HCT116 (cell line): ENCODE data around the gene SMG6. TPM values are rescaled to one million over a fixed set of nuclear protein-coding genes. Genes with fewer than 3 reads are reported as not detected.

ENCODE experiments used
- ATAC-seq: fragments of 200-7000 bp; cut with Tn5 transposase; 2 replicates; pipeline ENCODE4 v1.9.1; 2020; ENCODE audit warnings: mild to moderate bottlenecking, moderate library complexity
- BruUV-seq: library from RNA; stranded (reverse); fragments of 400-500 nt; replicated peaks from 2 replicates; lab custom pipeline; 2021; lab: Mats Ljungman, UMichigan
- CTCF ChIA-PET: fragments of 300-600 bp; sonication (Branson Sonifier 250); formaldehyde crosslinking; loops from one replicate; lab custom pipeline; 2021; ENCODE audit warnings: antibody characterized with exemption; lab: Charles Lee
- POLR2A ChIA-PET: fragments of 300-600, 350-600 bp; sonication (Branson Sonifier 250); formaldehyde crosslinking; loops from one replicate; lab custom pipeline; 2021; ENCODE audit warnings: antibody characterized with exemption; lab: Charles Lee
- RAD21 ChIA-PET, 2 experiments: fragments of 300-600 bp; sonication (Branson Sonifier 250); formaldehyde crosslinking; loops; one replicate each; lab custom pipeline; 2023; ENCODE audit warnings: low total read pairs in 2 of 2; ENCODE audit not compliant: uncharacterized antibody in 2 of 2, unreplicated experiment in 2 of 2, low non-redundant PET in 1 of 2; lab: Charles Lee
- DNase-seq: peaks from one replicate; pipeline ENCODE4 v3.0.0-alpha.2; 2010; ENCODE audit warnings: low read depth, low spot score
- H2AFZ ChIP-seq: fragments of 200-600 bp; shearing (Covaris generic), sonication (generic); 2 replicates; pipeline ENCODE4 v1.6.1; 2017; ENCODE audit warnings: low read depth, mixed run types, mixed read lengths, antibody characterized with exemption, low read length; ENCODE audit not compliant: poor library complexity, severe bottlenecking
- H3K27ac ChIP-seq: 2 replicates; pipeline ENCODE4 v1.5.1; 2012; ENCODE audit warnings: low read depth, low read length
- H3K27me3 ChIP-seq: fragments of 200-600 bp; sonication (generic); 2 replicates; pipeline ENCODE4 v1.6.1; 2016; ENCODE audit warnings: mixed run types, low read length, mixed read lengths; ENCODE audit not compliant: insufficient read depth
- H3K36me3 ChIP-seq, 2 experiments: fragments of 200-500 bp in 1 of 2; fragments of 200-600 bp in 1 of 2; sonication (Bioruptor generic) in 1 of 2; sonication (generic) in 1 of 2; 2 replicates each; pipeline versions ENCODE4 v1.5.1 to v1.6.1; 2014 to 2016; ENCODE audit warnings: low read length in 2 of 2, inconsistent platforms in 1 of 2, mixed read lengths in 1 of 2, mixed run types in 1 of 2; ENCODE audit not compliant: insufficient read depth in 2 of 2, control insufficient read depth in 1 of 2
- H3K4me1 ChIP-seq, 2 experiments: fragments of 200-600 bp in 1 of 2; sonication (generic) in 1 of 2; 2 replicates each; pipeline versions ENCODE4 v1.5.1 to v1.6.1; 2012 to 2017; ENCODE audit warnings: low read length in 2 of 2, inconsistent platforms in 1 of 2, mild to moderate bottlenecking in 1 of 2, mixed read lengths in 1 of 2, mixed run types in 1 of 2, moderate library complexity in 1 of 2; ENCODE audit not compliant: insufficient read depth in 2 of 2, control insufficient read depth in 1 of 2
- H3K4me2 ChIP-seq: fragments of 200-600 bp; sonication (generic); 2 replicates; pipeline ENCODE4 v1.6.1; 2017; ENCODE audit warnings: mixed run types, low read length, mixed read lengths
- H3K4me3 ChIP-seq, 2 experiments: fragments of 200-600 bp in 1 of 2; sonication (generic) in 1 of 2; replicated peaks in 1 of 2; 2 replicates each; pipeline ENCODE4 v1.5.1; 2011 to 2016; ENCODE audit warnings: low read length in 2 of 2, control low read depth in 1 of 2, low read depth in 1 of 2, mild to moderate bottlenecking in 1 of 2, mixed read lengths in 1 of 2, mixed run types in 1 of 2
- H3K79me2 ChIP-seq: fragments of 200-600 bp; sonication (generic); 2 replicates; pipeline ENCODE4 v1.6.1; 2017; ENCODE audit warnings: mild to moderate bottlenecking, mixed run types, low read length, moderate library complexity, mixed read lengths; ENCODE audit not compliant: insufficient read depth
- H3K9ac ChIP-seq: fragments of 200-600 bp; sonication (generic); 2 replicates; pipeline ENCODE4 v1.6.1; 2016; ENCODE audit warnings: low read length, mixed read lengths
- H3K9me2 ChIP-seq: fragments of 200-600 bp; sonication (generic), shearing (Covaris generic); 2 replicates; pipeline ENCODE4 v1.6.1; 2017; ENCODE audit warnings: mixed run types, mild to moderate bottlenecking, moderate library complexity; ENCODE audit not compliant: insufficient read depth
- H3K9me3 ChIP-seq, 2 experiments: fragments of 200-500 bp in 1 of 2; fragments of 200-600 bp in 1 of 2; sonication (Bioruptor generic) in 1 of 2; sonication (generic) in 1 of 2; 2 replicates each; pipeline ENCODE4 v1.6.1; 2014 to 2017; ENCODE audit warnings: low read length in 2 of 2, mixed read lengths in 2 of 2, inconsistent platforms in 1 of 2, low read depth in 1 of 2, mild to moderate bottlenecking in 1 of 2, mixed run types in 1 of 2, moderate library complexity in 1 of 2; ENCODE audit not compliant: control insufficient read depth in 1 of 2, insufficient read depth in 1 of 2
- H4K20me1 ChIP-seq: fragments of 200-600 bp; sonication (generic), shearing (Covaris generic); 2 replicates; pipeline ENCODE4 v1.6.1; 2017; ENCODE audit warnings: mixed run types, mild to moderate bottlenecking, moderate library complexity; ENCODE audit not compliant: insufficient read depth
- ATF3 ChIP-seq: IDR thresholded peaks from 2 replicates; pipeline ENCODE4 v1.6.1; 2012
- CEBPB ChIP-seq: IDR thresholded peaks from 2 replicates; pipeline ENCODE4 v1.6.1; 2012; ENCODE audit warnings: low read depth
- CTCF ChIP-seq, 3 experiments: fragments of 200-600 bp in 1 of 3; sonication (generic) in 1 of 3; IDR thresholded peaks in 2 of 3; conservative IDR thresholded peaks in 1 of 3; 2 replicates each; pipeline ENCODE4 v1.5.1; 2012 to 2017; ENCODE audit warnings: low read depth in 2 of 3, low read length in 2 of 3, antibody characterized with exemption in 1 of 3, borderline replicate concordance in 1 of 3, control low read depth in 1 of 3, mild to moderate bottlenecking in 1 of 3, mixed read lengths in 1 of 3, mixed run types in 1 of 3, moderate library complexity in 1 of 3; ENCODE audit not compliant: insufficient read depth in 1 of 3
- ELF1 ChIP-seq: IDR thresholded peaks from 2 replicates; pipeline ENCODE4 v1.6.1; 2012; ENCODE audit warnings: low read depth, borderline replicate concordance
- EZH2 ChIP-seq: fragments of 200-600 bp; sonication (generic); IDR thresholded peaks from 2 replicates; pipeline ENCODE4 v1.6.1; 2017; ENCODE audit warnings: antibody characterized with exemption, mixed run types
- EZH2phosphoT487 ChIP-seq: fragments of 200-600 bp; IDR thresholded peaks from 2 replicates; pipeline ENCODE4 v1.6.1; 2018; ENCODE audit warnings: antibody characterized with exemption, borderline replicate concordance
- FOSL1 ChIP-seq: IDR thresholded peaks from 2 replicates; pipeline ENCODE4 v1.6.1; 2012; ENCODE audit warnings: low read depth
- JUND ChIP-seq: IDR thresholded peaks from 2 replicates; pipeline ENCODE4 v1.6.1; 2012
- MAX ChIP-seq: IDR thresholded peaks from 2 replicates; pipeline ENCODE4 v1.6.1; 2012
- RAD21 ChIP-seq: IDR thresholded peaks from 2 replicates; pipeline ENCODE4 v1.6.1; 2012; ENCODE audit warnings: low read depth, mild to moderate bottlenecking
- SIN3A ChIP-seq: IDR thresholded peaks from 2 replicates; pipeline ENCODE4 v1.6.1; 2012; ENCODE audit warnings: low read depth
- SP1 ChIP-seq: IDR thresholded peaks from 2 replicates; pipeline ENCODE4 v1.6.1; 2012; ENCODE audit warnings: low read depth
- SRF ChIP-seq: IDR thresholded peaks from 2 replicates; pipeline ENCODE4 v1.6.1; 2012; ENCODE audit warnings: low read depth
- TCF7L2 ChIP-seq: IDR thresholded peaks from 2 replicates; pipeline ENCODE4 v1.7.0; 2011; ENCODE audit warnings: borderline replicate concordance, inconsistent platforms; ENCODE audit not compliant: insufficient read depth, insufficient read length; ENCODE audit errors: extremely low read depth
- YY1 ChIP-seq: IDR thresholded peaks from 2 replicates; pipeline ENCODE4 v1.6.1; 2011; ENCODE audit warnings: low read length, low read depth, moderate library complexity, mild to moderate bottlenecking; ENCODE audit not compliant: insufficient replicate concordance; ENCODE audit errors: extremely low read depth
- intact Hi-C: fragments of 100-400 bp; cut with micrococcal nuclease; formaldehyde crosslinking; loops from 2 replicates; pipeline ENCODE4 v1.10.0; 2022
- total RNA-seq: library from RNA; stranded (reverse); gene quantifications from one replicate; pipeline ENCODE4 v1.2.1, GENCODE V29; 2021; ENCODE audit not compliant: unreplicated experiment

The SMG6 gene
- total RNA-seq, 1 experiment from 2014 or later = 23.1 TPM

- Histone ChIP-seq H2AFZ (no peak overlapping the region), H3K4me3 (no peak overlapping the region), H3K4me2 (no peak overlapping the region), H3K36me3 (no peaks in the 10 kb centered on the region), H3K79me2 (no peaks in the 10 kb centered on the region), H3K9me3 (no peaks in the 10 kb centered on the region), H3K9ac (no peak overlapping the region), H4K20me1 (no peaks in the 10 kb centered on the region), H3K4me1 (peaks cover 0 to 15% of the 10 kb centered on the region in 2 experiments; a peak in 2 of 4 replicates), H3K27ac (no peak overlapping the region), H3K9me2 (no peaks in the 10 kb centered on the region), H3K27me3 (no peaks in the 10 kb centered on the region)
- DNase-seq = no peak
- RAD21 ChIA-PET = no interaction called here
- CTCF ChIA-PET = interaction anchor here (1.2 to 1.3 kb wide), 2 partner anchors 10 to 268 kb away, joined by 3 read pairs; partner anchors contain the start of gene TSR1
- POLR2A ChIA-PET = no interaction called here
- BruUV-seq = no TSS peak
- ATAC-seq = no peak
- intact Hi-C loops = no loop called here
- TF ChIP-seq MAX (no peak), JUND (no peak), EZH2 (no peak), EZH2phosphoT487 (no peak), CTCF (IDR thresholded peaks at IDR 0.05 in 2 of 3, conservative IDR thresholded peaks at IDR 0.05 in 1 of 3; ENCODE audit: borderline replicate concordance in 1 of 3, insufficient read depth in 1 of 3, low read depth in 2 of 3, low read length in 2 of 3) (no peak), RAD21 (no peak), TCF7L2 (no peak), SIN3A (no peak), ATF3 (no peak), ELF1 (no peak), SP1 (no peak), FOSL1 (no peak), SRF (no peak), YY1 (no peak), CEBPB (no peak)
These were observed 235.5 kb downstream of the SMG6 start for GRCh38 chr17:2068031-2068518.
